Gastrocnemius medialis (tissue), 4 donors: Measurements from ENCODE around the gene GNAI2.
A peak's percentile ranks its signal among the peaks of the same experiment; 100 is the strongest.

Experiments used
- POLR2A ChIP-seq, 2 donors: fragments of 450-650 bp; IDR thresholded peaks; one replicate each; pipeline ENCODE4 v1.6.1; 2017; ENCODE audit warnings: antibody characterized with exemption in 2 of 2, mild to moderate bottlenecking in 2 of 2, moderate library complexity in 2 of 2
- TF ChIP-seq, protein P1 (sequence below), 5 experiments: fragments of 450-650 bp in 3 of 5; fragments of 200-600 bp in 2 of 5; sonication (generic) in 2 of 5; IDR thresholded peaks in 4 of 5; conservative IDR thresholded peaks in 1 of 5; 1 replicate in 4 of 5; 2 replicates in 1 of 5; pipeline ENCODE4 v1.5.1; 2016 to 2019; ENCODE audit warnings: antibody characterized with exemption in 5 of 5, mild to moderate bottlenecking in 3 of 5, moderate library complexity in 3 of 5

DNA sequence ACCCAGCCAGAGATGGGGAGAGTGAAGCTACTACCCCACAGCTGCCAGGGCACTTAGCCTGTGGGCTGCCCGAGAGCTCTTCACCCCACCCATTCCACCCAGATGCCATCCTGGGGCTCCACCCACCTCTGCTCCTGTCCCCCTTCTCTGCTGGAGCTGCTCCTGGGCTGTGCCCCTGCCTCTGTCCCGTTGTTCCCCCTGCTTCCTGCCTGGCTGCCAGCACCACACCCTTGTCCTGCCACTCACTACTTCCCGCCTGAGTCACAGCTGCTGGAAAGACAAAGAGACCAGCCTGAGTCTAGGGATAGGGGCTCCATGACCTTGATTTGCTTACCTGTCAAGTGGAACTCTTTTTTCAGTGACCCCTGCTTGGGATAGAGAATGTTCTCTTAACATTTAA lies 12.4 kb downstream of the GNAI2 start:
- TF ChIP-seq, protein P1, sequence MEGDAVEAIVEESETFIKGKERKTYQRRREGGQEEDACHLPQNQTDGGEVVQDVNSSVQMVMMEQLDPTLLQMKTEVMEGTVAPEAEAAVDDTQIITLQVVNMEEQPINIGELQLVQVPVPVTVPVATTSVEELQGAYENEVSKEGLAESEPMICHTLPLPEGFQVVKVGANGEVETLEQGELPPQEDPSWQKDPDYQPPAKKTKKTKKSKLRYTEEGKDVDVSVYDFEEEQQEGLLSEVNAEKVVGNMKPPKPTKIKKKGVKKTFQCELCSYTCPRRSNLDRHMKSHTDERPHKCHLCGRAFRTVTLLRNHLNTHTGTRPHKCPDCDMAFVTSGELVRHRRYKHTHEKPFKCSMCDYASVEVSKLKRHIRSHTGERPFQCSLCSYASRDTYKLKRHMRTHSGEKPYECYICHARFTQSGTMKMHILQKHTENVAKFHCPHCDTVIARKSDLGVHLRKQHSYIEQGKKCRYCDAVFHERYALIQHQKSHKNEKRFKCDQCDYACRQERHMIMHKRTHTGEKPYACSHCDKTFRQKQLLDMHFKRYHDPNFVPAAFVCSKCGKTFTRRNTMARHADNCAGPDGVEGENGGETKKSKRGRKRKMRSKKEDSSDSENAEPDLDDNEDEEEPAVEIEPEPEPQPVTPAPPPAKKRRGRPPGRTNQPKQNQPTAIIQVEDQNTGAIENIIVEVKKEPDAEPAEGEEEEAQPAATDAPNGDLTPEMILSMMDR (IDR thresholded peaks at IDR 0.05 in 4 of 5, conservative IDR thresholded peaks at IDR 0.05 in 1 of 5) = no peak
- peak in 1 of 2 donors; percentile 39 for TF ChIP-seq POLR2A (IDR thresholded peaks at IDR 0.05)
